PFSK-1 (cell line): ENCODE measurements around the gene A2ML1.

Source experiments
- POLR2AphosphoS5 ChIP-seq: IDR thresholded peaks from 2 replicates; pipeline ENCODE4 v1.6.1; 2012; ENCODE audit warnings: low read depth, mild to moderate bottlenecking, control low read depth, low read length, moderate library complexity
- TAF1 ChIP-seq: IDR thresholded peaks from 2 replicates; pipeline ENCODE4 v1.6.1; 2012; ENCODE audit warnings: low read length, control low read depth, borderline replicate concordance; ENCODE audit not compliant: insufficient read depth
- TF ChIP-seq, protein P1 (sequence below), 2 experiments: IDR thresholded peaks; 2 replicates each; pipeline versions ENCODE4 v1.6.1 to v1.8.0; 2011 to 2012; ENCODE audit warnings: low read depth in 2 of 2, low read length in 2 of 2, control low read depth in 1 of 2, inconsistent platforms in 1 of 2, mild to moderate bottlenecking in 1 of 2, moderate library complexity in 1 of 2; ENCODE audit not compliant: insufficient read depth in 1 of 2

GRCh38 chr12:8917751-8918150 lies 95.3 kb downstream of the A2ML1 start:
- TF ChIP-seq, protein P1, sequence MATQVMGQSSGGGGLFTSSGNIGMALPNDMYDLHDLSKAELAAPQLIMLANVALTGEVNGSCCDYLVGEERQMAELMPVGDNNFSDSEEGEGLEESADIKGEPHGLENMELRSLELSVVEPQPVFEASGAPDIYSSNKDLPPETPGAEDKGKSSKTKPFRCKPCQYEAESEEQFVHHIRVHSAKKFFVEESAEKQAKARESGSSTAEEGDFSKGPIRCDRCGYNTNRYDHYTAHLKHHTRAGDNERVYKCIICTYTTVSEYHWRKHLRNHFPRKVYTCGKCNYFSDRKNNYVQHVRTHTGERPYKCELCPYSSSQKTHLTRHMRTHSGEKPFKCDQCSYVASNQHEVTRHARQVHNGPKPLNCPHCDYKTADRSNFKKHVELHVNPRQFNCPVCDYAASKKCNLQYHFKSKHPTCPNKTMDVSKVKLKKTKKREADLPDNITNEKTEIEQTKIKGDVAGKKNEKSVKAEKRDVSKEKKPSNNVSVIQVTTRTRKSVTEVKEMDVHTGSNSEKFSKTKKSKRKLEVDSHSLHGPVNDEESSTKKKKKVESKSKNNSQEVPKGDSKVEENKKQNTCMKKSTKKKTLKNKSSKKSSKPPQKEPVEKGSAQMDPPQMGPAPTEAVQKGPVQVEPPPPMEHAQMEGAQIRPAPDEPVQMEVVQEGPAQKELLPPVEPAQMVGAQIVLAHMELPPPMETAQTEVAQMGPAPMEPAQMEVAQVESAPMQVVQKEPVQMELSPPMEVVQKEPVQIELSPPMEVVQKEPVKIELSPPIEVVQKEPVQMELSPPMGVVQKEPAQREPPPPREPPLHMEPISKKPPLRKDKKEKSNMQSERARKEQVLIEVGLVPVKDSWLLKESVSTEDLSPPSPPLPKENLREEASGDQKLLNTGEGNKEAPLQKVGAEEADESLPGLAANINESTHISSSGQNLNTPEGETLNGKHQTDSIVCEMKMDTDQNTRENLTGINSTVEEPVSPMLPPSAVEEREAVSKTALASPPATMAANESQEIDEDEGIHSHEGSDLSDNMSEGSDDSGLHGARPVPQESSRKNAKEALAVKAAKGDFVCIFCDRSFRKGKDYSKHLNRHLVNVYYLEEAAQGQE (IDR thresholded peaks at IDR 0.05; ENCODE audit: insufficient read depth in 1 of 2, low read depth in 2 of 2, low read length in 2 of 2), result no peak
- TF ChIP-seq TAF1 (no peak), POLR2AphosphoS5 (no peak)
